Suprapubic skin (tissue), 4 donors: ENCODE measurements around the gene SAC3D1. TPM values are rescaled to one million over a fixed set of nuclear protein-coding genes. Genes with fewer than 3 reads are reported as not detected.

Source experiments
- DNase-seq, 2 donors: peaks; one replicate each; pipeline ENCODE4 v3.0.0-alpha.2; 2019; ENCODE audit warnings: low spot score in 2 of 2
- H3K27ac ChIP-seq: fragments of 200-600 bp; sonication (generic); one replicate; pipeline ENCODE4 v1.5.1; 2019
- H3K27me3 ChIP-seq: fragments of 200-600 bp; sonication (generic); one replicate; pipeline ENCODE4 v1.5.1; 2019
- H3K36me3 ChIP-seq: fragments of 200-600 bp; sonication (generic); one replicate; pipeline ENCODE4 v1.5.1; 2019
- H3K4me1 ChIP-seq: fragments of 200-600 bp; sonication (generic); one replicate; pipeline ENCODE4 v1.5.1; 2019
- H3K4me3 ChIP-seq: fragments of 200-600 bp; sonication (generic); one replicate; pipeline ENCODE4 v1.5.1; 2019; ENCODE audit warnings: mild to moderate bottlenecking
- H3K9me3 ChIP-seq: fragments of 200-600 bp; sonication (generic); one replicate; pipeline ENCODE4 v1.5.1; 2019
- CTCF ChIP-seq, 2 donors: fragments of 200-600 bp in 1 of 2; fragments of 450-650 bp in 1 of 2; sonication (generic) in 1 of 2; IDR thresholded peaks; one replicate each; pipeline ENCODE4 v1.5.1; 2016 to 2019; ENCODE audit warnings: antibody characterized with exemption in 2 of 2, mild to moderate bottlenecking in 1 of 2, moderate library complexity in 1 of 2
- EP300 ChIP-seq: sonication (generic); formaldehyde crosslinking; IDR thresholded peaks from one replicate; pipeline ENCODE4 v1.6.1; 2017; ENCODE audit warnings: antibody characterized with exemption
- POLR2A ChIP-seq, 2 donors: fragments of 450-650 bp; IDR thresholded peaks; one replicate each; pipeline ENCODE4 v1.6.1; 2017; ENCODE audit warnings: antibody characterized with exemption in 2 of 2, mild to moderate bottlenecking in 2 of 2, moderate library complexity in 2 of 2
- POLR2AphosphoS5 ChIP-seq, 3 donors: sonication (generic); formaldehyde crosslinking; IDR thresholded peaks; one replicate each; pipeline ENCODE4 v1.6.1; 2017; ENCODE audit warnings: antibody characterized with exemption in 3 of 3
- WGBS: methylation state at CpG from one replicate; pipeline ENCODE4 v1.1.5; 2018; 5-methylcytosine and 5-hydroxymethylcytosine counted together
- total RNA-seq, 4 donors: library from RNA; depleted of rRNA; stranded (reverse); fragments of >200 nt; gene quantifications; one replicate each; pipeline ENCODE4 v1.1.0, GENCODE V29; 2016

SAC3D1 gene
- total RNA-seq, 4 donors from 2014 or later, result 8.7 to 16.5 (median 12.4) TPM

- no peaks in the 10 kb centered on the region for H3K4me1 ChIP-seq
- DNase-seq, result no peak
- no peak overlapping the region for H3K27ac ChIP-seq
- no peaks in the 10 kb centered on the region for H3K36me3 ChIP-seq
- H3K9me3 ChIP-seq, result no peaks in the 10 kb centered on the region
- TF ChIP-seq EP300 (no peak), POLR2A (IDR thresholded peaks at IDR 0.05) (no peak), CTCF (IDR thresholded peaks at IDR 0.05) (no peak), POLR2AphosphoS5 (IDR thresholded peaks at IDR 0.05) (no peak)
- WGBS, result 93% methylated on average over 7 of the region's 7 CpGs
- no peaks in the 10 kb centered on the region for H3K27me3 ChIP-seq
- no peak overlapping the region for H3K4me3 ChIP-seq
Observed at GRCh38 chr11:65057526-65057925, 16.5 kb downstream of the SAC3D1 start.

- H3K27me3 ChIP-seq, result no peaks in the 10 kb centered on the region
- TF ChIP-seq POLR2A (IDR thresholded peaks at IDR 0.05) (no peak), CTCF (IDR thresholded peaks at IDR 0.05) (no peak), EP300 (no peak), POLR2AphosphoS5 (IDR thresholded peaks at IDR 0.05) (no peak)
- no peak for DNase-seq
- H3K36me3 ChIP-seq, result no peaks in the 10 kb centered on the region
- no peak overlapping the region for H3K4me3 ChIP-seq
- 80% methylated on average over 1 of the region's 13 CpGs for WGBS
- no peaks in the 10 kb centered on the region for H3K9me3 ChIP-seq
- H3K27ac ChIP-seq, result no peak overlapping the region
- no peaks in the 10 kb centered on the region for H3K4me1 ChIP-seq
Observed at GRCh38 chr11:65058012-65058411, 17.0 kb downstream of the SAC3D1 start.

- Histone ChIP-seq H3K4me3 (no peak within 1 kb of the TSS), H3K36me3 (no peaks in the 10 kb centered on the region), H3K4me1 (no peaks in the 10 kb centered on the region), H3K27ac (no peak within 1 kb of the TSS), H3K27me3 (no peaks in the 10 kb centered on the region), H3K9me3 (no peaks in the 10 kb centered on the region)
- DNase-seq, result no peak
- TF ChIP-seq POLR2A (IDR thresholded peaks at IDR 0.05), result no peak
- TF ChIP-seq CTCF (IDR thresholded peaks at IDR 0.05), result no peak
- TF ChIP-seq POLR2AphosphoS5 (IDR thresholded peaks at IDR 0.05), result no peak
- no peak for TF ChIP-seq EP300
- WGBS, result 91% methylated on average over 4 of the region's 8 CpGs
Observed at GRCh38 chr11:65058419-65059054, 17.5 kb downstream of the SAC3D1 start, which contains the start of gene NAALADL1. Gene NAALADL1, minus strand, starts transcription at chr11:65058553. Its CDS starts 32 bp downstream, at chr11:65058521.

- no peak for DNase-seq
- no peaks in the 10 kb centered on the region for H3K27me3 ChIP-seq
- TF ChIP-seq CTCF (IDR thresholded peaks at IDR 0.05) (no peak), POLR2A (IDR thresholded peaks at IDR 0.05) (no peak), EP300 (no peak), POLR2AphosphoS5 (IDR thresholded peaks at IDR 0.05) (no peak)
- no peaks in the 10 kb centered on the region for H3K4me1 ChIP-seq
- H3K27ac ChIP-seq, result no peak overlapping the region
- WGBS, result 49% methylated on average over 3 of the region's 3 CpGs
- H3K4me3 ChIP-seq, result no peak overlapping the region
- no peaks in the 10 kb centered on the region for H3K9me3 ChIP-seq
- no peaks in the 10 kb centered on the region for H3K36me3 ChIP-seq
Observed at GRCh38 chr11:65059523-65059922, 18.5 kb downstream of the SAC3D1 start.

GRCh38 chr11:65059959-65060824 is 19.2 kb downstream of the SAC3D1 start:
- WGBS, result 45% methylated on average over 4 of the region's 10 CpGs
- no peak overlapping the region for H3K27ac ChIP-seq
- no peaks in the 10 kb centered on the region for H3K4me1 ChIP-seq
- no peaks in the 10 kb centered on the region for H3K9me3 ChIP-seq
- H3K4me3 ChIP-seq, result no peak overlapping the region
- no peak for TF ChIP-seq EP300
- no peak for TF ChIP-seq POLR2AphosphoS5 (IDR thresholded peaks at IDR 0.05)
- TF ChIP-seq POLR2A (IDR thresholded peaks at IDR 0.05), result no peak
- TF ChIP-seq CTCF (IDR thresholded peaks at IDR 0.05), result no peak
- no peak for DNase-seq
- H3K36me3 ChIP-seq, result no peaks in the 10 kb centered on the region
- H3K27me3 ChIP-seq, result no peaks in the 10 kb centered on the region
